ENCODE results near the gene APRT.
"Not testable (repeated sequence)": the region's sequence is repeated elsewhere in the genome, so short reads cannot be mapped to it uniquely, and the experiment has no call there.

The APRT gene

GRCh38 chr16:88792668-88793250 lies 19.0 kb downstream of the APRT start:
- H3K27ac ChIP-seq (replicated peaks) = peak overlapping the region; percentile 97
- no peak overlapping the region for H3K4me3 ChIP-seq (replicated peaks; ENCODE audit: insufficient read depth, low read length)
- DNase-seq (ENCODE audit: low read depth in 1 of 2, low spot score in 1 of 2) = no peak
- H3K27me3 ChIP-seq (ENCODE audit: insufficient read depth, poor library complexity, severe bottlenecking) = no peaks in the 10 kb centered on the region
- TF ChIP-seq SPI1 (IDR thresholded peaks at IDR 0.05; ENCODE audit: borderline replicate concordance, low read depth) (no peak), CTCF (IDR thresholded peaks at IDR 0.05; ENCODE audit: insufficient read depth, low read length) (no peak), POLR2AphosphoS5 (IDR thresholded peaks at IDR 0.05; ENCODE audit: low read depth) (no peak), GABPA (IDR thresholded peaks at IDR 0.05; ENCODE audit: low read depth) (no peak)
- TF ChIP-seq, protein P1, sequence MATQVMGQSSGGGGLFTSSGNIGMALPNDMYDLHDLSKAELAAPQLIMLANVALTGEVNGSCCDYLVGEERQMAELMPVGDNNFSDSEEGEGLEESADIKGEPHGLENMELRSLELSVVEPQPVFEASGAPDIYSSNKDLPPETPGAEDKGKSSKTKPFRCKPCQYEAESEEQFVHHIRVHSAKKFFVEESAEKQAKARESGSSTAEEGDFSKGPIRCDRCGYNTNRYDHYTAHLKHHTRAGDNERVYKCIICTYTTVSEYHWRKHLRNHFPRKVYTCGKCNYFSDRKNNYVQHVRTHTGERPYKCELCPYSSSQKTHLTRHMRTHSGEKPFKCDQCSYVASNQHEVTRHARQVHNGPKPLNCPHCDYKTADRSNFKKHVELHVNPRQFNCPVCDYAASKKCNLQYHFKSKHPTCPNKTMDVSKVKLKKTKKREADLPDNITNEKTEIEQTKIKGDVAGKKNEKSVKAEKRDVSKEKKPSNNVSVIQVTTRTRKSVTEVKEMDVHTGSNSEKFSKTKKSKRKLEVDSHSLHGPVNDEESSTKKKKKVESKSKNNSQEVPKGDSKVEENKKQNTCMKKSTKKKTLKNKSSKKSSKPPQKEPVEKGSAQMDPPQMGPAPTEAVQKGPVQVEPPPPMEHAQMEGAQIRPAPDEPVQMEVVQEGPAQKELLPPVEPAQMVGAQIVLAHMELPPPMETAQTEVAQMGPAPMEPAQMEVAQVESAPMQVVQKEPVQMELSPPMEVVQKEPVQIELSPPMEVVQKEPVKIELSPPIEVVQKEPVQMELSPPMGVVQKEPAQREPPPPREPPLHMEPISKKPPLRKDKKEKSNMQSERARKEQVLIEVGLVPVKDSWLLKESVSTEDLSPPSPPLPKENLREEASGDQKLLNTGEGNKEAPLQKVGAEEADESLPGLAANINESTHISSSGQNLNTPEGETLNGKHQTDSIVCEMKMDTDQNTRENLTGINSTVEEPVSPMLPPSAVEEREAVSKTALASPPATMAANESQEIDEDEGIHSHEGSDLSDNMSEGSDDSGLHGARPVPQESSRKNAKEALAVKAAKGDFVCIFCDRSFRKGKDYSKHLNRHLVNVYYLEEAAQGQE (IDR thresholded peaks at IDR 0.05; ENCODE audit: insufficient replicate concordance, low read depth) = no peak

GRCh38 chr16:88792078-88792550 lies 19.6 kb downstream of the APRT start:
- peak overlapping the region; percentile 97 for H3K27ac ChIP-seq (replicated peaks)
- H3K4me3 ChIP-seq (replicated peaks; ENCODE audit: insufficient read depth, low read length) = no peak overlapping the region
- DNase-seq (ENCODE audit: low read depth in 1 of 2, low spot score in 1 of 2) = no peak
- H3K27me3 ChIP-seq (ENCODE audit: insufficient read depth, poor library complexity, severe bottlenecking) = no peaks in the 10 kb centered on the region
- TF ChIP-seq SPI1 (IDR thresholded peaks at IDR 0.05; ENCODE audit: borderline replicate concordance, low read depth) (no peak), POLR2AphosphoS5 (IDR thresholded peaks at IDR 0.05; ENCODE audit: low read depth) (no peak), CTCF (IDR thresholded peaks at IDR 0.05; ENCODE audit: insufficient read depth, low read length) (no peak), GABPA (IDR thresholded peaks at IDR 0.05; ENCODE audit: low read depth) (no peak)
- TF ChIP-seq, protein P1 (IDR thresholded peaks at IDR 0.05; ENCODE audit: insufficient replicate concordance, low read depth) = no peak

DNA sequence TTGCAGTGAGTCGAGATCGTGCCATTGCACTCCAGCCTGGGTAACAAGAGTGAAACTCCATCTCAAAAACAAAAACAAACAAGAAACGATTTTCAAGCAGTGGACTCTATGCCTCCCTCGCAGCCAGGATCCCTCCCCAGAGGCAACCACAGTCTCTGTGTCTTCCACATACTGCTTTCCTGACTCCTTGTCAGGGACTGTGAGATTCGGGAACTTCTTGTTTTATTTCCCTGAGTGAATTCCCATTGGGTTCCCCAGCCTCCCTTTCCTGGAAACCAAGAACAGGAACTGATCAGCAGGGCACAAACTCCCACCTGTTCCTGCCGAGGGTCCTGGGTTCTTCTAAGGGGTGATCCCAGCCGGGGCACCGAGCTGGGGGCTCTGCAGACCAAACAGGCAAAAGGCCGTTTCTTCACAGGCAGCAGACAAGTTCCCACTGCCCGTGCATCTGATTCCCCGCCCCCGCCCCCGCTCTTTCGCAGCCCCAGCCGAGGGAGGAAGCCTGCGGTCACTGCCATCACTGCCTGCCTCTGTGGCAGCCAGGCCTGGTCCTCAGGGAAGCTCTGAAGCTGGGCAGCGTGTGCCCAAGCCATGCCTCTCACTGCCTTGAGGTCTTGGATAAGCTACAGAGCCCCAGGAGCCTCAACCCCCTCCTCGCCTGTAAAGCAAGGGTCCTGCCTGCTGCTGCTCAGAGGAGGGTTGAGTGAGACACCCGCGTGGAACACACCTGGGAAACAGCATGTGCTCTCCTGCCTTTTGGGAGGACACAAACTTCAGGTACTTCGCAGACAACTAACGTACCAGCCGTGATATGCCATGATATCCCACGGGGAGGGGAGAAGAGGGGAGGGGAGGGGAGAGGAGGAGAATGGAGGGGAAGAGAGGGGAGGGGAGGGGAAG lies 21.2 kb downstream of the APRT start:
- peak overlapping the region; percentile 11; the same call in 1 of the 2 replicates for H3K4me3 ChIP-seq (replicated peaks; ENCODE audit: insufficient read depth, low read length)
- no peaks in the 10 kb centered on the region for H3K27me3 ChIP-seq (ENCODE audit: insufficient read depth, poor library complexity, severe bottlenecking)
- H3K27ac ChIP-seq (replicated peaks) = peak overlapping the region; percentile 96
- DNase-seq (ENCODE audit: low read depth in 1 of 2, low spot score in 1 of 2) = peak in 1 of 2 experiments; percentile 81
- TF ChIP-seq GABPA (IDR thresholded peaks at IDR 0.05; ENCODE audit: low read depth) (no peak), POLR2AphosphoS5 (IDR thresholded peaks at IDR 0.05; ENCODE audit: low read depth) (peak; percentile 76)

DNA sequence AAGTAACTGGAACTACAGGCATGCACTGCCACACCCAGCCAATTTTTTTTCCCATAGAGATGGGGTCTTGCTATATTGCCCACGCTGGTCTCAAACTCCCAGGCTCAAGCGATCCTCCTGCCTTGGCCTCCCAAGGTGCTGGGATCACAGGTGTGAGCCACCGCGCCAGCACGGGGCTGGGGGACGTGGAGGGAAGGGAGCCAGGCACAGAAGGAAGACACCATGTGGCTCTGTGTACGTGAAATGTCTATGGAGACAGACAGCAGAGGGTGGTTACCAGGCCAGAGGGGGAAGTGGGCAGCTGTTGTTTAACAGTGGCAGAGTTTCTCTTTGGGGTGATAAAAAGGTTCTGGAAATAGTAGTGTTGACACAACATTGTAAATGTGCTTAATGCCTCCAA lies 22.1 kb downstream of the APRT start:
- Histone ChIP-seq H3K27ac (replicated peaks) (peak overlapping the region; percentile 96), H3K27me3 (ENCODE audit: insufficient read depth, poor library complexity, severe bottlenecking) (no peaks in the 10 kb centered on the region), H3K4me3 (replicated peaks; ENCODE audit: insufficient read depth, low read length) (no peak overlapping the region)
- peak in 1 of 2 experiments; percentile 72 for DNase-seq (ENCODE audit: low read depth in 1 of 2, low spot score in 1 of 2)
- TF ChIP-seq POLR2AphosphoS5 (IDR thresholded peaks at IDR 0.05; ENCODE audit: low read depth) (0 out of 2 replicates have a peak, but pooled peaks have one; percentile 48), SPI1 (IDR thresholded peaks at IDR 0.05; ENCODE audit: borderline replicate concordance, low read depth) (peak; percentile 67; the same call in 1 of the 2 replicates), GABPA (IDR thresholded peaks at IDR 0.05; ENCODE audit: low read depth) (no peak)

GRCh38 chr16:88788749-88789148 lies 23.0 kb downstream of the APRT start:
- H3K27me3 ChIP-seq (ENCODE audit: insufficient read depth, poor library complexity, severe bottlenecking); DNase-seq (ENCODE audit: low read depth in 1 of 2, low spot score in 1 of 2); H3K4me3 ChIP-seq (replicated peaks; ENCODE audit: insufficient read depth, low read length): not testable (repeated sequence)
- peak overlapping the region; percentile 96 for H3K27ac ChIP-seq (replicated peaks)
